Activated naive CD4-positive, alpha-beta T cell treated with anti-CD3 and anti-CD28 coated beads, Interleukin-2, amount 50 U/mL, for 72 hours (primary cell): Measurements from ENCODE around the gene MADCAM1. TPM values are rescaled to one million over a fixed set of nuclear protein-coding genes. Genes with fewer than 3 reads are reported as not detected.
"Not testable (repeated sequence)": the region's sequence is repeated elsewhere in the genome, so short reads cannot be mapped to it uniquely, and the experiment has no call there.

Experiments used
- ATAC-seq, 2 donors: fragments of 150-1000 bp; cut with Tn5 transposase; 2 replicates each; pipeline ENCODE4 v1.10.0; 2021; ENCODE audit warnings: mild to moderate bottlenecking in 2 of 2, moderate library complexity in 2 of 2
- DNase-seq, 2 donors: peaks; one replicate each; pipeline ENCODE4 v3.0.0; 2021 to 2022; ENCODE audit warnings: low spot score in 2 of 2
- H3K27ac Mint-ChIP-seq, 2 donors: one replicate each; pipeline ENCODE4 v1.8.0; 2022; ENCODE audit warnings: mild to moderate bottlenecking in 2 of 2, mixed read lengths in 2 of 2
- H3K36me3 Mint-ChIP-seq, 2 donors: one replicate each; pipeline ENCODE4 v1.8.0; 2022; ENCODE audit warnings: mixed read lengths in 2 of 2
- H3K9me3 Mint-ChIP-seq, 2 donors: one replicate each; pipeline ENCODE4 v1.8.0; 2022; ENCODE audit warnings: mixed read lengths in 2 of 2
- total RNA-seq, 2 donors: library from RNA; stranded (reverse); gene quantifications; one replicate each; pipeline ENCODE4 v1.2.3, GENCODE V29; 2022

MADCAM1 gene
- under 1 TPM; 0.25 to 0.47 TPM for total RNA-seq

DNA sequence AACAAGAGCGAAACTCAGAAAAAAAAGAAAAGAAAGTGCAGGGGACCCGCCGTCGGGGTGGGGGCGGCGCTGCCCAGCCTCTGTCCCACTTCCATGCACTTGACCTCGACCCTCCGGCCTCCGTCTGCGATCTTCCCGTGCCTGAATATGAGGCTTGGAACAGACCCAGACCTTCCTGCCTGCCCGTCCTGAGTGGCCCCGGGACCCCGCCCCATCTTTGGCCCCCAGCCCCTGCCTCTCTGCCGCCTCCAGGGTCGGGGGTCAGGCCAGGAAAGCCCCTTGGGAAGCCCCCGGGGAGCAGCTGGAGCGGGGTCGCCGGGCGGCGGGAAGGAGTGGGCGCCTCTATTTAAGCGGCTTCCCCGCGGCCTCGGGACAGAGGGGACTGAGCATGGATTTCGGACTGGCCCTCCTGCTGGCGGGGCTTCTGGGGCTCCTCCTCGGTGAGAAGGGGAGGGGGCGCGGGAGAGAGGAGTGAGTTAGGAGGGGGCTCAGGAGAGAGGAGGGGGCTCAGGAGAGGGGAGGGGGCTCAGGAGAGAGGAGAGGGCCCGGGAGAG is at the start of gene MADCAM1:
MADCAM1 (plus strand) TSS at position 375 of the 554 bp plus-strand sequence; CDS start at position 389, 14 bp downstream.
- H3K9me3 Mint-ChIP-seq = peaks cover 0 to 5% of the 10 kb centered on the region in 2 donors
- no peak within 1 kb of the TSS for H3K27ac Mint-ChIP-seq

DNA sequence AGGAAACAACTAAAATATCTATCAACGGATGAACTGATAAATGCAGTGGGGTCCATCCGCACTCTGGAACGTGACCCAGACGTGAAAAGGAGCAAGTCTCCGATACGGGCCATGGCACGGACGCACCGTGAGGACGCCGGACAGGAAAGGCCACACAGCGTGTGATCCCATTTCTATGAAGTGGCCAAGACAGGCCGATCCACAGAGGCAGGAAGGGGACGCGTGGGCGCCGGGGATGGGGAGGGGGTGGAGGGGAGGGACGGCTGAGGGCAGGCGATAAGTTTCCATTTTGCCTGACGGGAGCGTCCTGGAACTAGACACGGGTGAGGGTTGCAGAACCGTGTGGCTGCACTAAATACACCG is 49.2 kb upstream of the MADCAM1 start:
- ATAC-seq = no peak
- Mint-ChIP-seq H3K9me3 (peaks cover 5 to 10% of the 10 kb centered on the region in 2 donors), H3K27ac (no peak overlapping the region), H3K36me3 (peaks cover 0 to 7% of the 10 kb centered on the region in 2 donors)
- DNase-seq = no peak

More for the DNA sequence above, at the start of gene MADCAM1:
- no peak for DNase-seq
- no peak for ATAC-seq
- H3K36me3 Mint-ChIP-seq = peaks cover 4 to 5% of the 10 kb centered on the region in 2 donors

DNA sequence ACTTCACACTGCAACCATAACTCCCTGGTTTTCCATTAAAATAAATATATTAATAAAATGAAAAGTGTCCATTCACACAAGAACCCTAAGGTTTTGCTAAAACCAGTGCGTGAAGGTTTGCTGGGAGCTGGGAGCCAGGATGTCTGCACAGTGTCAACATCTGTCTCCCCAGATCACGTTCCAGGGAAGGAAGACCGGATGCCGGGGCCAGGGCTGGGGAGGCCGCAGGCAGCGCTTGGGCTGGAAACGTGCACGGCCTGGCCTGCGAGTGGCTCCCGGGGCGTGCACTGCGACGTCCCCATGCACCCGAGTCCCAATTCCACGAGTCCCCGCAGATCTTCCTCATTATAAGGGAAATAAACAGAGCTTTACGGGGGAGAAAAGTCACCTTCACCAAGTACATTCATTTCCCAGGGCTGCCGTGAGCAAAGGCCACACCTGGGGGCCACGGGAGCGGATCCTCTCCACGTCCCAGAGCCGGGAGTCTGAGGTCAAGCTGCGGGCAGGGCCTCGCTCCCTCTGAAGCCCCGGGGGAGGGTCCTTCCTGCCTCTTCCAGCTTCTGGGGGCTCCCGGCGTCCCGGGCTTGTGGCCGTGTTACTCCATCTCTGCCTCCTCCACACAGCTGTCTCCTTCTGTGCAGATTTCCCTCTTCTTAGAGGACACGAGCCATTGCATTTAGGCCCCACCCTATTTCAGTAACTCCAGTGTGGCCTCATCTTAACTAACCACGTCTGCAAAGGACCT is 48.3 kb upstream of the MADCAM1 start:
- ATAC-seq (no peak), DNase-seq (no peak)
- H3K27ac Mint-ChIP-seq = no peak overlapping the region
- peaks cover 0 to 7% of the 10 kb centered on the region in 2 donors for H3K36me3 Mint-ChIP-seq
- peaks cover 5 to 8% of the 10 kb centered on the region in 2 donors for H3K9me3 Mint-ChIP-seq

DNA sequence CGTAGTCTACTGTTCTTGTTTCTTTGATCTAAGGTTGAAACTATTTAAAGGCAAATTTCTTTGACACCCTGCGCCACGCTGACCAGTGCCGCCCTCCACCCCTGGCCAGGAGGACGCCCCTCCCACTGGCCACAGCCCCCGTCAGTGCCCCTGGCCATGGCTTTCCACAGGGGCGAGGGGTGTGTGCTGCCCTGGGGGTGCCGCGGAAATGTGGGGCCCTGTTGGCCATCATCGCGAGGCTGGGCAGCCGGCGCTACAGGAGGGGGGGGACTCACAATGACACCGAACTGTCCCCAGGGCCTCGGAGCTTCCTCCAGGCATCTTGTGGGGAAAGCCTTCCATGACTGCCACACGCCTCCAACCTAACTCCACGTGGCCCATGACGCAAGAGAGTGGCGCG is 46.4 kb upstream of the MADCAM1 start:
- Mint-ChIP-seq H3K27ac (no peak overlapping the region), H3K36me3 (peaks cover 0 to 7% of the 10 kb centered on the region in 2 donors), H3K9me3 (peaks cover 5 to 8% of the 10 kb centered on the region in 2 donors)
- DNase-seq (no peak), ATAC-seq (no peak)

DNA sequence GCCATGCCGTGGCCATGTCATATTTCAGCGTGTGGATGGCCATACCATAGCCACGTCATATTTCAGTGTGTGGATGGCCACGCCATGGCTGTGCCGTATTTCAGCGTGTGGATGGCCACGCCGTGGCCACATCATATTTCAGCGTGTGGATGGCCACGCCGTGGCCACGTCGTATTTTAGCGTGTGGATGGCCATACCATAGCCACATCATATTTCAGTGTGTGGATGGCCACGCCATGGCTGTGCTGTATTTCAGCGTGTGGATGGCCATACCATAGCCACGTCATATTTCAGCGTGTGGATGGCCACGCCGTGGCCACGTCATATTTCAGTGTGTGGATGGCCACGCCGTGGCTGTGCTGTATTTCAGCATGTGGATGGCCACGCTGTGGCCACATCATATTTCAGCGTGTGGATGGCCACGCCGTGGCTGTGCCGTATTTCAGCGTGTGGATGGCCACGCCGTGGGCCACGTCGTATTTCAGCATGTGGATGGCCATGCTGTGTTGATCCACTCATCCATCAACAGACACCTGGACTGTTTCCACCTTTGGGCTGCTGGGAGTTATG is 45.3 kb upstream of the MADCAM1 start:
- not testable (repeated sequence) for DNase-seq, ATAC-seq, H3K27ac Mint-ChIP-seq, H3K9me3 Mint-ChIP-seq, H3K36me3 Mint-ChIP-seq

DNA sequence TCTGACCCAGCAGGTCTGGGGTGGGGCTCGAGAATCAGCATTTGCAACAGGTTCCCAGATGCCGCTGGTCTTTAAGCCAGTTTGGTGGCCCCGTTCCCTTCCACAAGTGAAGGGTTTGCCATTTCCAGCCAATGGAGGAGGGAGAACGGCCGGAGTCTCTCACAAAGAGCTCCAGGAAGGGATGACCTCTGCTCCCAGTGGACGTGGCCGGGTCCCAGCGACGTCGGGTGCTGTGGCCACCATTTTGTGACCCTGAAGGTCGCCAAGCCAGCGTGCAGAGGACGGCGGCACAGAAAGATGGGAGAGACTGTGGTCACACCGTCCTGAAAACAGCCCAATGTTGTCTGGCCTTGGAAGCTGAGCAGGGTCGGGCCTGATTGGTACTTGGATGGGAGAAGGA is 43.5 kb upstream of the MADCAM1 start:
- no peak overlapping the region for H3K27ac Mint-ChIP-seq
- DNase-seq (no peak), ATAC-seq (no peak)
- H3K36me3 Mint-ChIP-seq = peaks cover 0 to 7% of the 10 kb centered on the region in 2 donors
- H3K9me3 Mint-ChIP-seq = peaks cover 5 to 8% of the 10 kb centered on the region in 2 donors

DNA sequence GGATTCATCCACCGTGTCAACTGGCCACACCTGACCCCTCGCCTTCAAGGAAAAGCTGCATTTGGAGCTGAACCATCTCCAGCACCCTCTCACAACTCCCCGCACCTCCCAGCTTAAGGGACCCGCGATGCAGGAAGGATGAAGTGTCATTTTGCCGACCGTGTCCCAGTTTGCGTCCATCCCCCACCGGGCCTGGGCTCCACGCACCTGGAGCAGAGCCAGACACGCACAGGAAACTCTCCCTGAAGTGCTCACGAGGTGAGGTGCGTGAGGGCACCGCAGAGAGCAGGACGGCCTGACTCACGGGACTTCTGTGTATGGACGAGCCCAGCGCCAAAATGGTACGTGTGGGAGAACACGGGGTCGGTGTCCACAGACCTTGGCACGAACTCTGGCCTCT is 42.7 kb upstream of the MADCAM1 start:
- H3K36me3 Mint-ChIP-seq = peaks cover 0 to 7% of the 10 kb centered on the region in 2 donors
- peaks cover 5 to 8% of the 10 kb centered on the region in 2 donors for H3K9me3 Mint-ChIP-seq
- ATAC-seq (no peak), DNase-seq (no peak)
- no peak overlapping the region for H3K27ac Mint-ChIP-seq

DNA sequence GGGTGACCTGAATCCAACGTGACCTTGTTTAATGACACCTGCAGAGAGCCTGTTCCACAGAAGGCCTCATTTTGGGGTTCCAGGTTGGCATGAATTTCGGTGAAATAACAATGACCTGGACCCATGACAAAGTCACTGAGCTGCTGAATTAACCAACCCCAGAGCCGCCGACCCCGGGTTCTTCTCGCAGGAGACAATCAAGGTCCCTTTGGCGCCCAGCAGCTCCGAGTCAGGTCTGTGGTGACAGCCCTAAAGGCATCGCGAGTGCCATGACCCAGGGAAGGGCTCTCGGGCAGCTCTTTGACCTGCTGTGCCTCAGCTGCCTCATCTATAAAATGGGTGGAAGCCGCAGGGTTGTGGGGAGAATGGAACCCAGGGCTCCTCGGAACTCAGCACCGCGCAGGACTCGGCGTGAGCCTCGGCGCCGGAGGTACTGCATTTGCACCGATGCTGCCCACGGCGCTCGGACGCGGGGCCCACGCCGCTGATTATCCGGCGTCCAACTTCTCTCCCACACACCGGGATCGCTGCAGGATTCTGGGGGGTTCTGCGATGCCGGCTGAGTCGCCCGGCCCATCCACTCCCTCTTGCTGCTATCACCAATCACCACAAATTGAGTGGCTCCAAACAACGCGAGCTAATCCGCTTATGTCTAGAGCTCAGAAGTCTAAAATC is 41.1 kb upstream of the MADCAM1 start:
- no peak overlapping the region for H3K27ac Mint-ChIP-seq
- peaks cover 0 to 7% of the 10 kb centered on the region in 2 donors for H3K36me3 Mint-ChIP-seq
- H3K9me3 Mint-ChIP-seq = peaks cover 5 to 8% of the 10 kb centered on the region in 2 donors
- no peak for DNase-seq
- no peak for ATAC-seq

DNA sequence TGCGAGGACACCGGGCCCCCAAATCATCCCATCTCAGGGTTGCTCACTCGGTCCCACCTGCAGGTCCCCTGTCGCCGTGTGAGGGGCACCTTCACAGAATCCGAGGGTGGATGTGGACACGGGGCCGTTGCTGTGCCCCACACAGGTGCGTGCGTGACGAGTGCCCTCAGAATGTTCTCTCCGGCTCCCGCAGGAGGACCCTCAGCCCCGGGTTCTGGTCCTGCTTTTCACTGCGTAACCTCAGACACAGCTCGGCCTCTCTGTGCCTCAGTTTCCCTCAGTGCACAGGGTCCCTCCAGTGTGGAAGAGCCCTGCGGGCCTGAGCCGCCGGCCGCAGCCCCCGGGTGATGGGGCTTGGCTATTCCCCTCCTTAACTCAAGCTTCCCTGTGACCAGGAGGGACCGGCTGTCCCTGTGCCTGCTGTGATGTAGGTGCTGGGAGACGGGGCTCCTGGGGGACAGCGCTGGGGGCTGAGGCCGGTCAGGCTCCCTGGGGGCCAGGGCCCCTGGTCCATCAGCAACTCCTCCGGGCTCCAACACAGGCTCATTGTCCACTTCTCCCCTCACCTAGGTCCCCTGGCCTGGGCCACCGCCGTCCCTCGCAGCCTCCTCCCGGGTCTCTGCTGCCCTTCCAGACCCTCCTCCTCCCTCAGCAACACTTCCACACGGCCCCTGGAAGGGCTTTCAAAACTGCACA is 40.3 kb upstream of the MADCAM1 start:
- Mint-ChIP-seq H3K36me3 (no peaks in the 10 kb centered on the region), H3K27ac (no peak overlapping the region), H3K9me3 (peaks cover 0 to 2% of the 10 kb centered on the region in 2 donors)
- DNase-seq = no peak
- no peak for ATAC-seq

DNA sequence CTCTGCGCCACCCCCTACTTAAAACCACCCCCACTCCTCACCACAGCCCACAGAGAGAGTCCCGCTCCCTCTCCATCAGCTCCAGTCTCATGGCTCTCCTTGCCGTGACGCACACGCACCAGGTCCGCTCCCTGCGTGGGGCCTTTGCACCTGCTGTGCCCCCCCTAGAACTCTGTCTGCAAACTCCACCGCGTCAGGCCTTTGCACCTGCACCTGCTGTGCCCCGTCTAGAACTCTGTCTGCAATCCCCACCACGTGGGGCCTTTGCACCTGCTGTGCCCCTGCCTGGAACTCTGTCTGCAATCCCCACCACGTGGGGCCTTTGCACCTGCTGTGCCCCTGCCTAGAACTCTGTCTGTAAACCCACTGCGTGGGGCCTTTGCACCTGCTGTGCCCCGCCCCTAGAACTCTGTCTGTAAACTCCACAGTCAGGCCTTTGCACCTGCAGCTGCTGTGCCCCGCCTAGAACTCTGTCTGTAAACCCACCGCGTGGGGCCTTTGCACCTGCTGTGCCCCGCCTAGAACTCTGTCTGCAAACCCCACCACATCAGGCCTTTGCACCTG is 39.7 kb upstream of the MADCAM1 start:
- no peak for DNase-seq
- no peak for ATAC-seq
- H3K9me3 Mint-ChIP-seq = no peaks in the 10 kb centered on the region

DNA sequence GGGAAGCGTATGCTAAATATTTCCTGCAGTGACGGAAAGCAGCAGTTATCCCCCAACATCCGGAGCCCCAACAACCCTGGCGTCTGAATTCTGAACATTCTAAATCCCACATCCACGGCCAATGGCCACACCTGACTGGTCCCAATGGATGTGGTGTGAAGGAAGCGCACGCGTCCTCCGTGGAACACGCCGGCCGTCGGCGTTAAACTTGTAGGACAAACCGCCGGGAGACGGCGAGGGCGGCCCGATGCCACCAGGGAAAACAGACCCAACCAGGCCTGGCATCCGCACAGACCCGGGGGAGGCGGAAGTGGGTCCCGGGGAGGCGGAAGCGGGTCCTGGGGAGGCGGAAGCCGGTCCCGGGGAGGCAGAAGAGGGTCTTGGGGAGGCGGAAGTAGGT is 38.6 kb upstream of the MADCAM1 start:
- no peak overlapping the region for H3K27ac Mint-ChIP-seq
- ATAC-seq (no peak), DNase-seq (no peak)
- H3K36me3 Mint-ChIP-seq = no peaks in the 10 kb centered on the region
- no peaks in the 10 kb centered on the region for H3K9me3 Mint-ChIP-seq

More for the DNA sequence above, 39.7 kb upstream of the MADCAM1 start:
- no peak overlapping the region for H3K27ac Mint-ChIP-seq
- no peaks in the 10 kb centered on the region for H3K36me3 Mint-ChIP-seq

DNA sequence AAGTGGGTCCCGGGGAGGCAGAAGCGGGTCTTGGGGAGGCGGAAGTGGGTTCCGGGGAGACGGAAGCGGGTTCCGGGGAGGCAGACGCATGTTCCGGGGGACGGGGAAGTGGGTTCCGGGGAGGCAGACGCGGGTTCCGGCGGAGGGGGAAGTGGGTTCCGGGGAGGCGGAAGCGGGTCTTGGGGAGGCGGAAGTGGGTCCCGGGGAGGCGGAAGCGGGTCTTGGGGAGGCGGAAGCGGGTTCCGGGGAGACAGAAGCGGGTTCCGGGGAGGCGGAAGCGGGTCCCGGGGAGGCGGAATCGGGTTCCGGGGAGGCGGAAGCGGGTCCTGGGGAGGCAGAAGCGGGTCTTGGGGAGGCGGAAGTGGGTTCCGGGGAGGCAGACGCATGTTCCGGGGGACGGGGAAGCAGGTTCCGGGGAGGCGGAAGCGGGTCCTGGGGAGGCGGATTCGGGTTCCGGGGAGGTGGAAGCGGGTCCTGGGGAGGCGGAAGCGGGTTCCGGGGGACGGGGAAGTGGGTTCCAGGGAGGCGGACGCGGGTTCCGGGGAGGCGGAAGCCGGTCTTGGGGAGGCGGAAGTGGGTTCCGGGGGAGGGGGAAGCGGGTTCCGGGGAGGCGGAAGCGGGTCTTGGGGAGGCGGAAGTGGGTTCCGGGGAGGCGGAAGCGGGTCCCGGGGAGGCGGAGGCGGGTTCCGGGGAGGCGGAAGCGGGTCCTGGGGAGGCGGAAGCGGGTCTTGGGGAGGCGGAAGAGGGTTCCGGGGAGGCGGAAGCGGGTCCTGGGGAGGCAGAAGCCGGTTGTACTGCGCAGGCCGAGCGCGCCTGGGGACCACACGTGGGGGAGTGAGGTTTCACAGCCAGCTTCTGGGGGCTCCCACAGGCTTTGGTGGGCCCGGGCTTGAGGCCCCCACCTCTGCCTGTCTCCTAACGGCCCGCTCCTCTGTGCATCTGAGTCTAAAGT is 37.9 kb upstream of the MADCAM1 start:
- Mint-ChIP-seq H3K36me3 (no peaks in the 10 kb centered on the region), H3K27ac (no peak overlapping the region), H3K9me3 (no peaks in the 10 kb centered on the region)
- ATAC-seq (no peak), DNase-seq (no peak)

DNA sequence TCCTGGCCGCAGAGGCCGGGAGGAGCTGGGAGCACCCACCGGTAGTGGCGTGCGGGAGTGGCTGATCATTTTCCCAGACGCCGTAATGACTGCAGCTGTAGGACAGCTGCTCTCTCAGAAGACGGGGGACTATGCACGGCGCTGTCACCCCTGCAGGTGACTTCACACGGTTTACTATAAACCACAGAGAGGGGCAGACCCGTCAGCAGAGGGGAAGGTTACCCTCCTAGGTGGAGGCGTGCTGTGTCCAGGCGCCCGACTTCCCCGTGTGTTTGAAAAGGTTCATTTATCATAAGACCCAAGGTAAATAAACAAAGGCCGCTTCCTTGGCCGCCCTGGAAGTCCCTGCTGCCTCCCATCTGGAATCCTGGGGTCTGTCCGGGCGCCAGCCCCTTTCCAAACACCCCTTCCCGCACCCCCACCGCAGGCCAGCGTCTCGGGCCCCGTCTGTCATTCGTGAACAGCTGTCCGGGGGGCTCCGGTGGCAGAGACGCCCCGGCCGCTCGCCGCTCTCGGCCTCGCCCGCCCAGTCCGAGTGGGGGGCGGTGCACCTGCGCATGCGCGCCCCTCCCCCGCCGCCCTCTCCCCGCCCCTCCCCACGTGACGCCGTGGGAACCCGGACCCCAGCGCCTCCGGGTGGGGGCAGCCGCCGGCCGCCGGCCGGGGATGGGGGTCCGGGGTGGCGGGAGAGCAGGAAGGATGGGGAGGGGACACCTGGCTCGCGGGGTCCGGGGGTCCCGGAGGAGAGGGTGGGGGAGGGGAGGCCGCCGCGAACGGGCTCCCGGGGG is 36.4 kb upstream of the MADCAM1 start:
- peak in 1 of 2 donors; percentile 22 for DNase-seq
- Mint-ChIP-seq H3K9me3 (peaks cover 4 to 6% of the 10 kb centered on the region in 2 donors), H3K36me3 (no peaks in the 10 kb centered on the region), H3K27ac (no peak overlapping the region)
- peak; percentile 31 to 59 for ATAC-seq

DNA sequence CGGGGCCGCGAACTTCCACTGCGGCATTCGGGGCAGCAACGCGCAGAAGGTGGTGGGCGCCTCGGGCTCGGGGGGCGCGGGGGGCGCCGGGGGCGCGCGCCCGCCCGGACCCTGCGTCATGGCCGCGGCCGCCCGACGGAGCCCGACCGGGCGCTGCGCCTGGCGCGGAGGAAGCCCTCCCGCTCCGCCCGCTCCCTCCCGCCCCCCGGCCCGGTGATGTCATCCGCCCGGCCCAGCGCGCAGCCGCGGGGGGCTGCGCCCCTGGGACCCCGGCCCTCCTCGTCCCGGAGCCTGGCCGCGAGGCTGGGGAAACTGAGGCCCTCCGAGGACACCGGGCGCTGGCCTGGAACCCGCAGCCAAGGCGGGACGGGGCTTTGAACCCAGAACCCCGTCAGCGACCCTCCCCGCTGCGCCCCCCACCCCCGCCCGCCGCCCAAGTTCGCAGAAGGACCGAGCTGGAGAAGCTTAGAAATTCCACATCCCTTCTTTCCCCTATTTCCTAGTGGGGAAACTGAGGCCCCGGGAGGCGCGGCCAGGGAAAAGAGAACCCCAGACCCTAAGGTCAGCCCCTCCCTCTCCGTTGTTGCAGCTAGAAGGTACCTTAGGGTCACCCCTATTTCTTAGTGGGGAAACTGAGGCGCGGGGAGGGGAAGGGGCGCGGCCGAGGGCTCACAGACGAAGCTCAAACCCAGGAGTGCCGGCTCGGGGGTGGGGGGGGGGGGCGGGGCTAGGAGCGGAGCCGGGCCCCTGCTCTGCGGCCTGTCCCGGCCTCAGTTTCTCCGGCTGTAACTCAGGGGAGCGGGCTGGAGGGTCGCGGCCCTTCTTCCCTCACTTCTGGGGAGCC is 35.2 kb upstream of the MADCAM1 start, which contains the start of gene SHC2:
SHC2 (minus strand) TSS at position 157 of the 844 bp plus-strand sequence; CDS start at position 120, 37 bp downstream.
- ATAC-seq = no peak
- Mint-ChIP-seq H3K36me3 (no peaks in the 10 kb centered on the region), H3K9me3 (peaks cover 4 to 6% of the 10 kb centered on the region in 2 donors), H3K27ac (peak within 1 kb of the TSS in 1 of 2 donors; percentile 72)
- no peak for DNase-seq
